Measurements from ENCODE around the gene ACBD6. TPM values are rescaled to one million over a fixed set of nuclear protein-coding genes. Genes with fewer than 3 reads are reported as not detected.
A peak's percentile ranks its signal among the peaks of the same experiment; 100 is the strongest.

The ACBD6 gene
- total and polyA plus RNA-seq, 9 donors = 31.0 to 56.0 (median 42.7) TPM

DNA sequence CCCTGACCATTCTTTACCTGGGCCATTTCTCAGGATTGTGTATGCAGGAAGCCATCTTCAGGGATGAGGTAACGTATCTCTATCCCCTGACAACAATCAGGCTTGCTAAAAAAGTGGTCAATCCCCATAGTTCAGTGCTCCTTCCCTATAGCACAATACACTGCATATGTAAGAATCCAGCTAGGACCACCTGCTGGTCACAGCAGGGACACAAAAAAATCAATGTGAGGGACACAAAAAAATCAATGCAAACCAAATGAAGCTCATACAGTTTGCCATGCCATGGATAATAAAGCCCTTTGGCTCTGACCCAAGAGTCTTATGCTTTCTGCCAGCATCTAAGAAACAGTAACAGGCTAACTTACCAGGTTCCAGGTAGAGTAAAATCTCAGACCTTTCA, 16.3 kb downstream of the ACBD6 start:
- Histone ChIP-seq H3K4me3 (no peak overlapping the region), H3K27me3 (no peaks in the 10 kb centered on the region), H3K36me3 (no peaks in the 10 kb centered on the region), H3K9me3 (no peaks in the 10 kb centered on the region), H3K4me1 (ENCODE audit: insufficient read depth) (no peaks in the 10 kb centered on the region), H3K27ac (no peak overlapping the region)
- no peak for TF ChIP-seq POLR2A (IDR thresholded peaks at IDR 0.05)
- TF ChIP-seq EP300 (IDR thresholded peaks at IDR 0.05) = no peak
- TF ChIP-seq, protein P1, sequence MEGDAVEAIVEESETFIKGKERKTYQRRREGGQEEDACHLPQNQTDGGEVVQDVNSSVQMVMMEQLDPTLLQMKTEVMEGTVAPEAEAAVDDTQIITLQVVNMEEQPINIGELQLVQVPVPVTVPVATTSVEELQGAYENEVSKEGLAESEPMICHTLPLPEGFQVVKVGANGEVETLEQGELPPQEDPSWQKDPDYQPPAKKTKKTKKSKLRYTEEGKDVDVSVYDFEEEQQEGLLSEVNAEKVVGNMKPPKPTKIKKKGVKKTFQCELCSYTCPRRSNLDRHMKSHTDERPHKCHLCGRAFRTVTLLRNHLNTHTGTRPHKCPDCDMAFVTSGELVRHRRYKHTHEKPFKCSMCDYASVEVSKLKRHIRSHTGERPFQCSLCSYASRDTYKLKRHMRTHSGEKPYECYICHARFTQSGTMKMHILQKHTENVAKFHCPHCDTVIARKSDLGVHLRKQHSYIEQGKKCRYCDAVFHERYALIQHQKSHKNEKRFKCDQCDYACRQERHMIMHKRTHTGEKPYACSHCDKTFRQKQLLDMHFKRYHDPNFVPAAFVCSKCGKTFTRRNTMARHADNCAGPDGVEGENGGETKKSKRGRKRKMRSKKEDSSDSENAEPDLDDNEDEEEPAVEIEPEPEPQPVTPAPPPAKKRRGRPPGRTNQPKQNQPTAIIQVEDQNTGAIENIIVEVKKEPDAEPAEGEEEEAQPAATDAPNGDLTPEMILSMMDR (IDR thresholded peaks at IDR 0.05) = no peak
- intact Hi-C loops (cut with DNase I) = loop anchor here in 1 of 4 donors (10.0 kb wide), 1 partner anchor 291 kb away; no protein-coding TSS in a partner anchor
- no peak for DNase-seq
- 91 to 98% (median 97%) methylated on average over 1 of the region's 1 CpG for WGBS, 3 donors

DNA sequence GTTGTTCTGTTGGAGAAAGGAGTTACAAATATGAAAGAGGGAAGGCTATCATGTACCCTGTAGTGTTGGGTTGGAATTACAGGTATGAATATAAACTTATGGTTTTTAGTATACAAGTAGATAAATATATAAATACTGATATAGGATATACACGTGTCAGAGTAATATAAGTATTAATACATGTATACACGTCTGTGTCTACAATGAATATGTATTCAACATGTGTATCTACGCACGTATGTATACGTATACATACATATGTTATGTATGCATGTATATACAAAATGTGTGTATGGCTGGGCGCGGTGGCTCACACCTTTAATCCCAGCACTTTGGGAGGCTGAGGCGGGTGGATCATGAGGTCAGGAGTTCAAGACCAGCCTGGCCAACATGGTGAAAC, 17.9 kb downstream of the ACBD6 start:
- WGBS, 3 donors = 94 to 95% (median 95%) methylated on average over 8 of the region's 8 CpGs
- no peak for DNase-seq
- H3K4me3 ChIP-seq = no peak overlapping the region
- no peak for TF ChIP-seq EP300 (IDR thresholded peaks at IDR 0.05)
- TF ChIP-seq, protein P1 (IDR thresholded peaks at IDR 0.05) = no peak
- no peak for TF ChIP-seq POLR2A (IDR thresholded peaks at IDR 0.05)
- intact Hi-C loops (cut with DNase I) = loop anchor here in 1 of 4 donors (10.0 kb wide), 1 partner anchor 290 kb away; no protein-coding TSS in a partner anchor
- H3K9me3 ChIP-seq = no peaks in the 10 kb centered on the region
- H3K27me3 ChIP-seq = no peaks in the 10 kb centered on the region
- H3K27ac ChIP-seq = no peak overlapping the region
- no peaks in the 10 kb centered on the region for H3K4me1 ChIP-seq (ENCODE audit: insufficient read depth)
- no peaks in the 10 kb centered on the region for H3K36me3 ChIP-seq

DNA sequence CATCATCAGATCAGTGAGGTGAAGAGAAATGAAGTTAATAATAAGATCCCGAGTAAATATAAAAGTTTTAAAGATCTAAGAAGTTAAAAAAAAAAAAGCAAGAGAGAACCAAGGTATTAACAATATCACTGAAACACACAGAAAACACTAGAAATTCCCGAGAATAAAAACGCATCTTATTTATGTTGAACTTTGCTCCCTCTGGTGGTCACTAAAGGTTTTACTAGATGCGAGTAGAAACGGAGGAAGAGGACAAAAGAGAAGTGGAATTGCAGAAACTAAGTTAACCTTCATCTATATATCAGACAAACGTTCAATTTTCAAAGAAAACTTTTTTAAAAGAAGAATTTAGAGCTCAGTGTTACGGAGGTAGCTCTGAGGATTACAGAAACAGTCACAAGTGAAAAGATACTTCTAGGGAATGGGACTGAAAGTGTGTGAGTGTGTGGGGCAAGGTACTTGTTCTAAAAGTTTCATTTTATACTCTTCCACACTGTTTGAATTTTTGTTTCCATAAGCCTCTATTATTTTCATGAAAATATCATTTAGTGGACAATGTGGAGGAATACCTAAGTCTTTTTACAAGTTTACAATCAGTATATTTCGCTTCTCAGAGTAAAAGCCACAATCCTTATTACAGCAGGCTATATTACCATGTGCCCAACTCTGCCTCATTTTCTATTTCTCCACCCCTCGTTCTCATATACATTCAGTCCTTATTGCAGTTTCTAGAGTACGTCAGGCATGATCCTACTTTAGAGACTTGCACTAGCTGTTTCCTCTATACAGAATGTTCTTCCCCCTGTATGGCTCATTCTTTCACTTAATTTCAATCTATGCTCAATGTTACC, 19.7 kb downstream of the ACBD6 start:
- Histone ChIP-seq H3K9me3 (no peaks in the 10 kb centered on the region), H3K4me1 (ENCODE audit: insufficient read depth) (no peaks in the 10 kb centered on the region), H3K27ac (no peak overlapping the region), H3K27me3 (no peaks in the 10 kb centered on the region), H3K36me3 (no peaks in the 10 kb centered on the region), H3K4me3 (no peak overlapping the region)
- no peak for DNase-seq
- intact Hi-C loops (cut with DNase I) = loop anchor here in 1 of 4 donors (10.0 kb wide), 1 partner anchor 288 kb away; no protein-coding TSS in a partner anchor
- 23 to 24% (median 24%) methylated on average over 10 of the region's 10 CpGs for WGBS, 3 donors
- TF ChIP-seq, protein P1 (IDR thresholded peaks at IDR 0.05) = peak; percentile 28 to 53 (median 46)
- no peak for TF ChIP-seq POLR2A (IDR thresholded peaks at IDR 0.05)

DNA sequence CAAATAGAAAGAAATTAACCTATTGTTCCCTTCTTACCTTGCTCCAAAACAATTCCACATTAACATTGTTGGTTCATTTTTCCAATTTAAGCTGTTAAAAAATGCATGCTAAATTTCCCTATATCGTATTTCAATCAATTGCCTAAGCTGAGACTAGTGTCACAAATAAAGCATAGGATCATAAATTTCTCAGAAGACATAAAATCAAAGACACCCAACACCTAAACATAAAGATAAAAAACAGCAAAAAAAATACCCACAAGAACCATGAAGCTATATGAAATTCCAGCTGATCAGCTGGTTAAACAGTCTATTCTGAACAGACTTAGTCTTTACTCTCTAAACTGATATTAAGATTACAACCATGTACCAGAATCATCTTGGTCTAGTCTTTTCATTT, 32.3 kb downstream of the ACBD6 start:
- Histone ChIP-seq H3K36me3 (no peaks in the 10 kb centered on the region), H3K4me1 (ENCODE audit: insufficient read depth) (no peaks in the 10 kb centered on the region), H3K4me3 (no peak overlapping the region), H3K27ac (no peak overlapping the region), H3K27me3 (no peaks in the 10 kb centered on the region), H3K9me3 (no peaks in the 10 kb centered on the region)
- intact Hi-C loops (cut with DNase I) = loop anchor here in 1 of 4 donors (10.0 kb wide), 2 partner anchors 215 to 285 kb away; no protein-coding TSS in a partner anchor
- no peak for TF ChIP-seq POLR2A (IDR thresholded peaks at IDR 0.05)
- TF ChIP-seq EP300 (IDR thresholded peaks at IDR 0.05) = no peak
- TF ChIP-seq, protein P1 (IDR thresholded peaks at IDR 0.05) = no peak
- 95 to 100% (median 99%) methylated on average over 1 of the region's 1 CpG for WGBS, 3 donors
- no peak for DNase-seq
